ENCODE measurements around the gene LYRM1. TPM values are rescaled to one million over a fixed set of nuclear protein-coding genes. Genes with fewer than 3 reads are reported as not detected.

LYRM1 gene
- polyA plus RNA-seq, 1 donor from 2014 or later: 125 TPM

- no peaks in the 10 kb centered on the region for H3K9me2 ChIP-seq (ENCODE audit: insufficient read depth, low read length)
- H3K79me2 ChIP-seq (replicated peaks; ENCODE audit: insufficient read depth, low read length): peaks cover 26% of the 10 kb centered on the region
- H3K27me3 ChIP-seq (ENCODE audit: insufficient read depth, low read depth, low read length): no peaks in the 10 kb centered on the region
- no peak overlapping the region for H3K4me2 ChIP-seq (ENCODE audit: low read length)
- H4K20me1 ChIP-seq (ENCODE audit: insufficient read depth): no peaks in the 10 kb centered on the region
- no peak overlapping the region for H2AFZ ChIP-seq (ENCODE audit: low read depth, low read length)
- no peaks in the 10 kb centered on the region for H3K36me3 ChIP-seq (ENCODE audit: insufficient read depth, low read length)
- H3F3A ChIP-seq (ENCODE audit: insufficient read depth, low read length, poor library complexity, severe bottlenecking): no peaks in the 10 kb centered on the region
- TF ChIP-seq POLR2AphosphoS5 (IDR thresholded peaks at IDR 0.05) (no peak), EZH2 (IDR thresholded peaks at IDR 0.05; ENCODE audit: borderline replicate concordance, insufficient read depth, low read length, poor library complexity, severe bottlenecking) (no peak), EP300 (conservative IDR thresholded peaks at IDR 0.05; ENCODE audit: poor library complexity, severe bottlenecking) (no peak), SMC3 (conservative IDR thresholded peaks at IDR 0.05; ENCODE audit: poor library complexity) (no peak), MXI1 (conservative IDR thresholded peaks at IDR 0.05; ENCODE audit: poor library complexity, severe bottlenecking) (no peak), RAD21 (conservative IDR thresholded peaks at IDR 0.05) (no peak), TAF1 (IDR thresholded peaks at IDR 0.05; ENCODE audit: low read depth) (no peak)
- TF ChIP-seq, protein P1, sequence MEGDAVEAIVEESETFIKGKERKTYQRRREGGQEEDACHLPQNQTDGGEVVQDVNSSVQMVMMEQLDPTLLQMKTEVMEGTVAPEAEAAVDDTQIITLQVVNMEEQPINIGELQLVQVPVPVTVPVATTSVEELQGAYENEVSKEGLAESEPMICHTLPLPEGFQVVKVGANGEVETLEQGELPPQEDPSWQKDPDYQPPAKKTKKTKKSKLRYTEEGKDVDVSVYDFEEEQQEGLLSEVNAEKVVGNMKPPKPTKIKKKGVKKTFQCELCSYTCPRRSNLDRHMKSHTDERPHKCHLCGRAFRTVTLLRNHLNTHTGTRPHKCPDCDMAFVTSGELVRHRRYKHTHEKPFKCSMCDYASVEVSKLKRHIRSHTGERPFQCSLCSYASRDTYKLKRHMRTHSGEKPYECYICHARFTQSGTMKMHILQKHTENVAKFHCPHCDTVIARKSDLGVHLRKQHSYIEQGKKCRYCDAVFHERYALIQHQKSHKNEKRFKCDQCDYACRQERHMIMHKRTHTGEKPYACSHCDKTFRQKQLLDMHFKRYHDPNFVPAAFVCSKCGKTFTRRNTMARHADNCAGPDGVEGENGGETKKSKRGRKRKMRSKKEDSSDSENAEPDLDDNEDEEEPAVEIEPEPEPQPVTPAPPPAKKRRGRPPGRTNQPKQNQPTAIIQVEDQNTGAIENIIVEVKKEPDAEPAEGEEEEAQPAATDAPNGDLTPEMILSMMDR (IDR thresholded peaks at IDR 0.05; ENCODE audit: poor library complexity, severe bottlenecking): no peak
- TF ChIP-seq, protein P2, sequence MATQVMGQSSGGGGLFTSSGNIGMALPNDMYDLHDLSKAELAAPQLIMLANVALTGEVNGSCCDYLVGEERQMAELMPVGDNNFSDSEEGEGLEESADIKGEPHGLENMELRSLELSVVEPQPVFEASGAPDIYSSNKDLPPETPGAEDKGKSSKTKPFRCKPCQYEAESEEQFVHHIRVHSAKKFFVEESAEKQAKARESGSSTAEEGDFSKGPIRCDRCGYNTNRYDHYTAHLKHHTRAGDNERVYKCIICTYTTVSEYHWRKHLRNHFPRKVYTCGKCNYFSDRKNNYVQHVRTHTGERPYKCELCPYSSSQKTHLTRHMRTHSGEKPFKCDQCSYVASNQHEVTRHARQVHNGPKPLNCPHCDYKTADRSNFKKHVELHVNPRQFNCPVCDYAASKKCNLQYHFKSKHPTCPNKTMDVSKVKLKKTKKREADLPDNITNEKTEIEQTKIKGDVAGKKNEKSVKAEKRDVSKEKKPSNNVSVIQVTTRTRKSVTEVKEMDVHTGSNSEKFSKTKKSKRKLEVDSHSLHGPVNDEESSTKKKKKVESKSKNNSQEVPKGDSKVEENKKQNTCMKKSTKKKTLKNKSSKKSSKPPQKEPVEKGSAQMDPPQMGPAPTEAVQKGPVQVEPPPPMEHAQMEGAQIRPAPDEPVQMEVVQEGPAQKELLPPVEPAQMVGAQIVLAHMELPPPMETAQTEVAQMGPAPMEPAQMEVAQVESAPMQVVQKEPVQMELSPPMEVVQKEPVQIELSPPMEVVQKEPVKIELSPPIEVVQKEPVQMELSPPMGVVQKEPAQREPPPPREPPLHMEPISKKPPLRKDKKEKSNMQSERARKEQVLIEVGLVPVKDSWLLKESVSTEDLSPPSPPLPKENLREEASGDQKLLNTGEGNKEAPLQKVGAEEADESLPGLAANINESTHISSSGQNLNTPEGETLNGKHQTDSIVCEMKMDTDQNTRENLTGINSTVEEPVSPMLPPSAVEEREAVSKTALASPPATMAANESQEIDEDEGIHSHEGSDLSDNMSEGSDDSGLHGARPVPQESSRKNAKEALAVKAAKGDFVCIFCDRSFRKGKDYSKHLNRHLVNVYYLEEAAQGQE (IDR thresholded peaks at IDR 0.05; ENCODE audit: borderline replicate concordance): no peak
- H3K9ac ChIP-seq (ENCODE audit: low read length): no peak overlapping the region
- no peak overlapping the region for H3K27ac ChIP-seq (ENCODE audit: low read length)
- no peak overlapping the region for H3K4me3 ChIP-seq (ENCODE audit: low read length)
- H3K9me3 ChIP-seq (ENCODE audit: low read length): no peaks in the 10 kb centered on the region
Measured at GRCh38 chr16:20889625-20890275, 10.8 kb upstream of the LYRM1 start.

DNA sequence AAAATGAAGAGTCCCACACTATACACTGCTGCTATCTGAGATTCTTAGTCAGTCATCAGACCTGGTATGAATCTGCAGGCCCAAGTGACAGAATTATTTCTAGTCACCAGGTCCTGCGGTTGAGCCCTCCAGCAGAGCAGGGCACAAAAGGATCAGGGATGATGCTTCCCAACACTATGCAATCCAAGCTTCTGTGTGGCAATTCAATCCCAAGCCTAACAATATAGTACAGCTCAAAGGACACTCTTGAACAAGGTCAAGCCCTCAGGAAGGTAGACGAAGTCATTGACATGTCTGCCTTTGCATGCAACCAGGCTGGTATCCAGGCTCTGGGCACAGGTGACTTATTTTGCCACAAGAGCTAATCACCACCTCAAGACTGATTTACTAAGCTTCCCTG, 6.2 kb upstream of the LYRM1 start:
- H4K20me1 ChIP-seq (ENCODE audit: insufficient read depth): no peaks in the 10 kb centered on the region
- TF ChIP-seq, protein P2 (IDR thresholded peaks at IDR 0.05; ENCODE audit: borderline replicate concordance): no peak
- no peak for TF ChIP-seq MXI1 (conservative IDR thresholded peaks at IDR 0.05; ENCODE audit: poor library complexity, severe bottlenecking)
- TF ChIP-seq, protein P1 (IDR thresholded peaks at IDR 0.05; ENCODE audit: poor library complexity, severe bottlenecking): no peak
- TF ChIP-seq EP300 (conservative IDR thresholded peaks at IDR 0.05; ENCODE audit: poor library complexity, severe bottlenecking): no peak
- TF ChIP-seq POLR2AphosphoS5 (IDR thresholded peaks at IDR 0.05): no peak
- no peak for TF ChIP-seq TAF1 (IDR thresholded peaks at IDR 0.05; ENCODE audit: low read depth)
- TF ChIP-seq EZH2 (IDR thresholded peaks at IDR 0.05; ENCODE audit: borderline replicate concordance, insufficient read depth, low read length, poor library complexity, severe bottlenecking): no peak
- TF ChIP-seq RAD21 (conservative IDR thresholded peaks at IDR 0.05): no peak
- no peak for TF ChIP-seq SMC3 (conservative IDR thresholded peaks at IDR 0.05; ENCODE audit: poor library complexity)
- H3K27ac ChIP-seq (ENCODE audit: low read length): no peak overlapping the region
- no peaks in the 10 kb centered on the region for H3K9me3 ChIP-seq (ENCODE audit: low read length)
- H3K4me3 ChIP-seq (ENCODE audit: low read length): no peak overlapping the region
- H3K9me2 ChIP-seq (ENCODE audit: insufficient read depth, low read length): no peaks in the 10 kb centered on the region
- no peaks in the 10 kb centered on the region for H3K36me3 ChIP-seq (ENCODE audit: insufficient read depth, low read length)
- H3K9ac ChIP-seq (ENCODE audit: low read length): no peak overlapping the region
- H3K27me3 ChIP-seq (ENCODE audit: insufficient read depth, low read depth, low read length): no peaks in the 10 kb centered on the region
- H2AFZ ChIP-seq (ENCODE audit: low read depth, low read length): no peak overlapping the region
- no peak overlapping the region for H3K4me2 ChIP-seq (ENCODE audit: low read length)
- H3F3A ChIP-seq (ENCODE audit: insufficient read depth, low read length, poor library complexity, severe bottlenecking): no peaks in the 10 kb centered on the region
- H3K79me2 ChIP-seq (replicated peaks; ENCODE audit: insufficient read depth, low read length): peaks cover 54% of the 10 kb centered on the region

Measured in neural cell (in vitro differentiated cells).